NCI-H1436 treated with DMSO at 0.1 percent for 48 hours (cell line): Measurements from ENCODE around the gene PHLDA1.
"Not testable (repeated sequence)": the region's sequence is repeated elsewhere in the genome, so short reads cannot be mapped to it uniquely, and the experiment has no call there.

ENCODE experiments used
- DNase-seq: peaks from one replicate; lab custom pipeline; 2025; lab: John Stamatoyannopoulos, UW

The PHLDA1 gene

GRCh38 chr12:75985566-75985965, 46.0 kb downstream of the PHLDA1 start:
- DNase-seq: no peak

DNA sequence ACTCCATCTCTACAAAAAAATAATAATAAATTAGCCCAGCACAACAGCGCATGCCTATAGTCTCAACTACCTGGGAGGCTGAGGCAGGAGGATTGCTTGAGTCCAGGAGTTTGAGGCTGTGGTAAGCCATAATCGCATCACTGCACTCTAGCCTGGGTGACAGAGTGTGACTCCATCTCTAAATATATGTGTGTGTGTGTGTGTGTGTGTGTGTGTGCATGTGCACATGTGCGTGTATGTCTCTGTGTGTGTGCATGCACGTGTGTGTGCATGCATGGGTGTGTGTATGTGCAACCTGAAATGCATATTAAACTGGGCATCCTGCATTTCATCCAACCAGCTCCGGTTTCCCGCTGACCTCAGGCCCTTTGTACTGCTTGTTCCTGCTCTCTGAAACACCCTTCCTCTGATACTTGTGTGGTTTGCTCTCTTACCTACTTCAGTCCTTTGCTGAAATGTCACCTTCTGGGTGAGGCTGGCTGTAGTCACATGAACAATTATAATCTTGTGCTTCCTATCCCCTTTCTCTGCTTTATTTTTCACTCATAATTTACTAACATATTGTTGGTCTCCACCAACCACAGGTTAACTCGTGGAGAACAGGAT, 46.9 kb downstream of the PHLDA1 start:
- no peak for DNase-seq

DNA sequence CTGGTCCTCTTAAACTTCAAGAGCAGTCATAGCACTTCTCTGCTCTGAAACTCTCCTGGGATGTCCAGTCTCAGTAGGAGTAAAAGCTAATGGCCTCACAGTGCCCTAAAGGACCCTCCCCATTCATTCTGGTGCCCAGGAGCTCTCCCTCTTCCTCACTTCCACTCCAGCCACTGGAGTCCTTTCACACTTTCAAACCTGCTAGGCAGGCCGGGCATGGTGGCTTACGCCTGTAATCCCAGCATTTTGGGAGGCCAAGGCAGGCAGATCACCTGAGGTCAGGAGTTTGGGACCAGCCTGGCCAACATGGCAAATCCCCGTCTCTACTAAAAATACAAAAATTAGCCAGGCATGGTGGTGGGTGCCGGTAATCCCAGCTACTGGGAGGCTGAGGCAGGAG, 47.7 kb downstream of the PHLDA1 start:
- not testable (repeated sequence) for DNase-seq

- DNase-seq: no peak
These were observed 48.5 kb downstream of the PHLDA1 start for GRCh38 chr12:75982979-75983660.

DNA sequence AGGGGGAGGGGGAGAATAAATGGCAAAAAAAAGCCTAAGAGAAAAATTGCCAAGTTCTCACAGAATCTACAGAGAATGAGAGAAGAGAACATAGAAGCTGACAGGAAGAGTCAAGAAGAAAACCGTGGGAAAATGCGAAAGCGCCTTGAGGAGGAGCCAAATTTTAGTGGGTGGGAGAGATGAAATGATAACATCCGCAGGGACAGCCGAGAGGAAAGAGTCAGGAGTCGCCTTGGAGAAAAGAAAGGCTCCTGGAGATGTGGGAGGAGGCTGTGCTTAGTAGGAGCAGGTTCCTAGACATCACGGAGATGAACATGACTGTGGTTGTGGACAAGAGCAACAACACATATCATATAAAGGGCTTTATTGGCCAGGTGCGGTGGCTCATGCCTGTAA, 49.4 kb downstream of the PHLDA1 start:
- no peak for DNase-seq

GRCh38 chr12:75981247-75982168, 50.1 kb downstream of the PHLDA1 start:
- no peak for DNase-seq

GRCh38 chr12:75979181-75979580, 52.4 kb downstream of the PHLDA1 start:
- DNase-seq: no peak

DNA sequence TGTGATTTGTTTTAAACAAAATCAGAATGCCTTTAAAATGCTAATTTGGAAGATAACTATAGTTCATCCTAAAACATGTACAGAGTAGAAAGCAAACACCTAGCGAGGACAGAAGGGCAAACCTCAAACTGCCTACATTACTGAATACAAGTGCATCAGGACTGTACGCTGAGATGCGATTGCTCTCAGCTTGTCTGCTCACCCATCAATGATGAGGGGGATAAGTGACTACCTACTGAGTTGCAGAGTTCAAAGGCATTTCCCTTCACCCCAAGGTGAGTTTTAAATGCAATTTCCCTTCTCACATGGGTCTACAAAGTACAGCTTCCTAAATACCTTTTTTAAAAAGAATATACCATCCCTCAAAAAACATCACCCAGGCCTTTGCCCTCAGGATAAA, 52.9 kb downstream of the PHLDA1 start:
- no peak for DNase-seq

- DNase-seq: no peak
These were observed 53.5 kb downstream of the PHLDA1 start for GRCh38 chr12:75977952-75978671.

GRCh38 chr12:75977590-75977951, 54.0 kb downstream of the PHLDA1 start:
- DNase-seq: no peak

DNA sequence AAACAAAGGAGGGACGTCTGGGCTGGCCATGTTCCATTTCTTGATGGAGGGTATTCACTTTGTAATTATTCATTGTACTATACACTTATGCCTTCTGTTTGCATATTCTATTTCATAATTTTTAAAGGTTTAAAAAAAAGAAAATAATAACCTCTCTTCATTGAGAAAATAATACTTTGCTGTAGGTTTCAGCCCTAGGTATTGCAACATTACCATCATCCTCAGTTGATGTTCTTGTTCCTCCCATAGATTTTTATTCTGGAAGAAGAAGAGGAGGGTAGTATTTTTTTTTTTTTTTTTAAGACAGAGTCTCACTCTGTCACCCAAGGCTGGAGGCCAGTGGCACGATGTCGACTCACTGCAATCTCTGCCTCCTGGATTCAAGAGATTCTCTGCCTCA, 54.7 kb downstream of the PHLDA1 start:
- no peak for DNase-seq

GRCh38 chr12:75976113-75976512, 55.5 kb downstream of the PHLDA1 start:
- DNase-seq: no peak

DNA sequence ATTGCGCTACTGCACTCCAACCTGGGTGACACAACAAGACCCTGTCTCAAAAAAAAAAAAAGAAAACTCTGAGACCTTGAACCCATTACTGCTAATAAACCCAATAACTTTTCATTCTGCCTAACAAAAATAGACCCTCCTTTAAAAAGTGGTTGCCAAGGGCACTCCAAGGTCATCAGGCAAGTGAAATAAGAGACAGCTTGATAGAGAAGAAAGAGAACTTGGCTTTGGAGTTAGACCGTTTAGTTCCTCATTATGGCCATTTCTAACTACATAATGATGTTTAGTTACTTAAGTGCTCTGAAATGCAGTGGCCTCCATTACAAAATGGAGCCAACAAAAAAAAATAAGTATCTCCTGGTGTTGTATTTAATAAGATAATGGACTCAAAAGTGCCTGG, 55.9 kb downstream of the PHLDA1 start:
- peak; percentile 58 for DNase-seq
